Dendritic cell treated with granulocyte-macrophage colony-stimulating factor and Interleukin-4, amounts not matched to agents 40 ng/mL and 50 ng/mL, for 4 days (primary cell): ENCODE data around the gene TXNDC2.
"Not testable (repeated sequence)": the region's sequence is repeated elsewhere in the genome, so short reads cannot be mapped to it uniquely, and the experiment has no call there.

Experiments used
- H3K27ac Mint-ChIP-seq: one replicate; pipeline ENCODE4 v1.8.0; 2022; ENCODE audit warnings: mild to moderate bottlenecking, mixed read lengths
- H3K27me3 Mint-ChIP-seq: one replicate; pipeline ENCODE4 v1.8.0; 2022; ENCODE audit warnings: mild to moderate bottlenecking, mixed read lengths
- H3K36me3 Mint-ChIP-seq: one replicate; pipeline ENCODE4 v1.8.0; 2022; ENCODE audit warnings: low read depth, mixed read lengths
- H3K4me1 Mint-ChIP-seq: one replicate; pipeline ENCODE4 v1.8.0; 2022; ENCODE audit warnings: low read depth, mixed read lengths
- H3K4me3 Mint-ChIP-seq: one replicate; pipeline ENCODE4 v1.8.0; 2022; ENCODE audit warnings: mild to moderate bottlenecking, moderate library complexity, mixed read lengths
- H3K9me3 Mint-ChIP-seq: one replicate; pipeline ENCODE4 v1.8.0; 2022; ENCODE audit warnings: mixed read lengths
- intact Hi-C: fragments of 100-400 bp; cut with micrococcal nuclease; formaldehyde crosslinking; loops from one replicate; pipeline ENCODE4 v1.15.0; 2022

TXNDC2 gene

DNA sequence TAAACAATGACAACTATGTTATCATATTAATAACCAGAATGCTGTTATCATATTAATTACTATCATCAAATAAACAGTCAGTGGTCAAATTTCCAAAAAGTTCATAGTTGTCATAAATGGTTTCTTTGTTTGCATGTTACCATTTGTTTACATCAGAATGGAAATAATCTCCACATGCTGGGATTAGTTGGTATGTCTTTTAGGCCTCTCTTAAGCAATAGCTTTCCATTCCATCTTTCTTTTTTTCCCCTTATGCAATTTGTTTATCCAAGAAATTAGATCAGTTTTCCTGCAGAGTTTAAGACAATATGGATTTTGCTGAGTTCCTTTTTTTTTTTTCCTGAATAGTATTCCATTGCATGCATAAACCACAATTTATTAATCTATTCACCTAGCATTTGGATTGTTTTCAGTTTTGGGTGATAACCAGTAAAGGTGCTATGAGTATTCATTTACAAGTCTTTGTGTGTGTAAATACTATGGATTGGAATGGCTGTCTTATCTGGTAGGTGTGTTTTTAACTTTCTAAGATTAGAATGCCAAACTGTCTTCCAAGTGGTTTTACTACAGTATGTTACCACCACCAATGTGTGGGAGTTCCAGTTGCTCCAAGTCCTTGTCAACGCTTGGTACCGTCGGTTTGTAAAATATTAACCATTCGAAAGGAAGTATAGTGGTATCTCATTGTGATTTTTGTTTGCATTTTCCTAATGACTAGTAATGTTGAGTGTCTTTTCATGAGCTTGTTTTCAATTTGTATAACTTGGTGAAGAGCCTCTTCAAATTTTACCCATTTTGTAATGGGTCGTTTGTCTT is 33.3 kb upstream of the TXNDC2 start:
- H3K27ac Mint-ChIP-seq, result no peak overlapping the region
- no peaks in the 10 kb centered on the region for H3K27me3 Mint-ChIP-seq
- no peaks in the 10 kb centered on the region for H3K9me3 Mint-ChIP-seq
- intact Hi-C loops, result no loop called here
- H3K36me3 Mint-ChIP-seq, result peaks cover 84% of the 10 kb centered on the region
- no peak overlapping the region for H3K4me3 Mint-ChIP-seq
- H3K4me1 Mint-ChIP-seq, result peaks cover 71% of the 10 kb centered on the region

DNA sequence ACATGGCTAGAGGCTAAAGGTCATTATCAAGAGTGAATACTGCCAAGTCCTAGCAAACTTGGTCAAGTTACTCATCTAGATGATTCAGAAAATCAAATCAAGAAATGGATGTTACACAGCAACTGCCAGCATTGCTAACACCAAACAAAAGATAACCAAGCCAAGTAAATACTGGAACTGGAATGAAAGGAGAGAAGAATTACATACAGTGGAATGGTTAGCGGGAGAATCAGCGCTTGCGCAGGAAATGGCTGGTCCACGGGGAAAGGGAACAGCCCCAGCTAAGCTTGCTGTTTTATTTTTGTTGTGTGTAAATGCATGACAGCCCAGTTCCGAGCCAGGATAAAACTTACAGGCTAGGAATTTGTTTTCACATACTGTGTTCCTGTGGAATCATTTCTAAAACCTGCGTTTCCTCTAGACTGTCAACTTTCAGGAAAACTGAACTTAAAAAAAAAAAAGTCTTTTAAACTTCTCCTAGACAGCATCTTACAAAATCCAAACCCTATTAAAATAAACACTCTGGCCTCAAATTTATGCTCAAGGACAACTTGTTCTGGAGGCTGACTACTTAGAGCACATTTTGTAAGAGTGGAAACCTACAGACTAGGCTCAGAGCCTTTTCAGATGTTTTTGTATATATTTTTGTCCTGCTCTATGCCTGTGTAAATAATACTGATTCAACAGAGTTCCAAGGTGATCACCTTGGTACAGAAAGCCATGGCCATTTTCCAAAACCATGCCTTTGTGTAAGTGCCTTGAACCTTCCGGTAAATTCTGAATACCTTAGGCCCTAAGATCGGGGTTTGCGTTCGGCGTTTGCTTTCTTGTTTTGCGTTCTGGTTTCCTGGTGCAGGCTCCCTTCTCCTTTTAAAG is 30.7 kb upstream of the TXNDC2 start:
- Mint-ChIP-seq H3K36me3 (peaks cover 84% of the 10 kb centered on the region), H3K27me3 (no peaks in the 10 kb centered on the region), H3K4me1 (peaks cover 50% of the 10 kb centered on the region), H3K27ac (no peak overlapping the region), H3K4me3 (no peak overlapping the region), H3K9me3 (no peaks in the 10 kb centered on the region)
- intact Hi-C loops, result no loop called here

DNA sequence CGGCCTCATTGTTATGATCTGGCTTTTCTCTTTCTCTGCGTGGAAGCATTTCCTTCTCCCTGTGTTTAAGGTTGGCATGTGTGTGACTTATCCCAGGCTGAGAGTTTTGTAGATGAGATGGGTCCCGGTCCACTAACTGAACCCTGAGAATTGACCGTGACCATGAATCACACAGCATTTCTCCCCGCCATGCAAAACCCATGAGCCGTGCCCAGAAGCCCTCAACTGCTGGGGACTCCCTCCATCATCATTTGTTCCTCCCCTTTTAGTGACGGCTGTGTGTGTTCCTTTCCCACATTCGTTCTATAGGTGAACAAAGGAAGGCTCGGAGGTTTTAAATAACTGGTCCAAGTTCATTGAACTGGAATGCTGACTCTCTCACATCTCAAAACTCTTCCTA is 30.1 kb upstream of the TXNDC2 start:
- H3K27ac Mint-ChIP-seq, result no peak overlapping the region

GRCh38 chr18:9856092-9856491 is 29.7 kb upstream of the TXNDC2 start:
- H3K36me3 Mint-ChIP-seq, result peaks cover 84% of the 10 kb centered on the region
- intact Hi-C loops, result no loop called here
- no peaks in the 10 kb centered on the region for H3K9me3 Mint-ChIP-seq
- H3K4me3 Mint-ChIP-seq, result no peak overlapping the region
- no peaks in the 10 kb centered on the region for H3K27me3 Mint-ChIP-seq
- H3K27ac Mint-ChIP-seq, result no peak overlapping the region
- peaks cover 39% of the 10 kb centered on the region for H3K4me1 Mint-ChIP-seq

More for the DNA sequence above, 30.1 kb upstream of the TXNDC2 start:
- H3K27me3 Mint-ChIP-seq, result no peaks in the 10 kb centered on the region
- H3K4me3 Mint-ChIP-seq, result no peak overlapping the region
- peaks cover 43% of the 10 kb centered on the region for H3K4me1 Mint-ChIP-seq
- no peaks in the 10 kb centered on the region for H3K9me3 Mint-ChIP-seq
- intact Hi-C loops, result no loop called here
- peaks cover 84% of the 10 kb centered on the region for H3K36me3 Mint-ChIP-seq

DNA sequence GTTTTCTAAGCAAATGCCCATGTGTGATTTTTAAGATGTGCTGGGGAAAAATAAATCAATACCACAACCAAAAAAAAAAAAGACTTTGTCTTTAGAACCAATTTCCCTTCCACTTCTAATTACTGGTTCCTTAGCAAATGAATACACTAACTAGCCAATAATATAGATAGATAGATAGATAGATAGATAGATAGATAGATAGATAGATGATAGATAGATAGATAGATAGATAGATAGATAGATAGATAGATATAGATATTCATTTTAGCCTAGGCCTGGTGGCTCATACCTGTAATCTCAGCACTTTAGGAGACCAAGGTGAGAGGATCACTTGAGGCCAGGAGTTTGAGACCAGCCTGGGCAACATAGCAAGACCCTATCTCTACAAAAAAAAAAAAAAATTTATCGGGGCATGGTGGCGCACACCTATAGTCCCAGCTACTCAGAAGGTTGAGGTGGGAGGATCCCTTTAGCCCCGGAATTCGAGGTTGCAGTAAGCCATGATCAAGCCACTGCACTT is 28.2 kb upstream of the TXNDC2 start:
- H3K4me3 Mint-ChIP-seq, intact Hi-C loops, H3K27ac Mint-ChIP-seq, H3K9me3 Mint-ChIP-seq, H3K27me3 Mint-ChIP-seq: not testable (repeated sequence)
- Mint-ChIP-seq H3K36me3 (peaks cover 93% of the 10 kb centered on the region), H3K4me1 (peaks cover 34% of the 10 kb centered on the region)

DNA sequence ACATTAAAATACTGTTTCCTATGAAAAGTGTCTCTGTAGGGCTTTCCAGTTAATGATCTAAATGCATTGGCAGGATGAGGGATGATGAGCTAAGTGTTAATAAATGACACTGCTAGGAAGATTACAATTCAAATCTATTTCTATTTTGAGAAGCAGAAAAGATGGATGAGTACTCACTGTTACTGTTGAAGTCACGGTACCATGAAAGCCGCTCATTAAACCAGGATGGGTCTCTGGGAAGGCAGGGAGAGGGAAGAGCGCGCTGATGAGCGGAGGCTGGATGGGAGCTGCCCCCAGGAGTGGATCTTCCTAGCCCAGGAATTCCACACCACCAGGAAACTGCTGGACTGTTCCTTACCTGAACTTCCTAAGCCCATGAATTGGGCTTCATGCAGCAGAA is 27.1 kb upstream of the TXNDC2 start:
- H3K4me1 Mint-ChIP-seq, result peaks cover 34% of the 10 kb centered on the region
- no peaks in the 10 kb centered on the region for H3K27me3 Mint-ChIP-seq
- peaks cover 94% of the 10 kb centered on the region for H3K36me3 Mint-ChIP-seq
- intact Hi-C loops, result no loop called here
- H3K27ac Mint-ChIP-seq, result no peak overlapping the region
- no peaks in the 10 kb centered on the region for H3K9me3 Mint-ChIP-seq
- no peak overlapping the region for H3K4me3 Mint-ChIP-seq

- Mint-ChIP-seq H3K27me3 (no peaks in the 10 kb centered on the region), H3K4me3 (no peak overlapping the region), H3K27ac (no peak overlapping the region), H3K4me1 (peaks cover 30% of the 10 kb centered on the region), H3K9me3 (no peaks in the 10 kb centered on the region), H3K36me3 (peaks cover 96% of the 10 kb centered on the region)
- intact Hi-C loops, result no loop called here
Measured at GRCh38 chr18:9859232-9859631, 26.5 kb upstream of the TXNDC2 start.

DNA sequence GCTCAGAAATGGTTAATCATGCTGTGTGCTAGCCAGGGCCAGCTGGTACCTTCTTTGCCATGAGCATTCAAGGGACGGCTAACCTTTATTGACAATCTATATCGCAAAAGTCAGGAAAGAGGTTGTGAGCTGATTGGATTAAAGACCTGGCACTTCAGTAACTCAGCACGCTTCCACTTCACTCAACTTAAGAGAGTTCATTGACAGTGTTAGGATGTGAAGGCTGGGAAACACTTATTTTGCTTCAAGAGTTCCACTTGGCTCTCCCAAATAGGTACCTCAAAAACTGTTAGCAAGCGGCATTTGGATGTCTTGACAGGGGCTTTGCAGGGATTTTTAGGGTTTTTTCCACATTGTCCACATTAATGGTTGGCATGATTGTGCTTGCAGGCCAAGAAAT is 25.1 kb upstream of the TXNDC2 start:
- intact Hi-C loops, result no loop called here
- peaks cover 9% of the 10 kb centered on the region for H3K9me3 Mint-ChIP-seq
- H3K4me3 Mint-ChIP-seq, result no peak overlapping the region

DNA sequence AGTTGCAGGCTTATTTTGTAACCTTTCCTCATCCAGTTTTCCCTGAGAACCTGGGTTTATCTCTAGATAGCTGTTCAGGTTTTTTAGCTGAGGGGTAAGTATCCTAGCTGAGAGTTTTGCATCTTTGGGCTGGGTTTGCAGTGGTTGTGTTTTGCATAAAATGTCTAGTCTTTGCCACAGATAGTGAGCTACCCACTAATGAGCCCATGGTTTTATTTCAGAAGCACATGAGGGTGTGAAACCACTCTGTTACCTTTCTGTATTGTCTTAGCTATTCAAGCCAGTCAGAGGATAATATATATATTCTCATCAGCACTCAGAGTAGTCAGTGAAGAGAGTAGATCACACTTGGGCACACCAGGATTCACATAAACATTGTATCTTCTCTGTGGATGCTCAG is 24.6 kb upstream of the TXNDC2 start:
- peaks cover 20% of the 10 kb centered on the region for H3K4me1 Mint-ChIP-seq
- no peak overlapping the region for H3K4me3 Mint-ChIP-seq
- H3K9me3 Mint-ChIP-seq, result peaks cover 14% of the 10 kb centered on the region
- intact Hi-C loops, result no loop called here
- peaks cover 95% of the 10 kb centered on the region for H3K36me3 Mint-ChIP-seq
- no peaks in the 10 kb centered on the region for H3K27me3 Mint-ChIP-seq
- H3K27ac Mint-ChIP-seq, result no peak overlapping the region

More for the DNA sequence above, 25.1 kb upstream of the TXNDC2 start:
- H3K36me3 Mint-ChIP-seq, result peaks cover 96% of the 10 kb centered on the region
- no peak overlapping the region for H3K27ac Mint-ChIP-seq
- no peaks in the 10 kb centered on the region for H3K27me3 Mint-ChIP-seq
- peaks cover 20% of the 10 kb centered on the region for H3K4me1 Mint-ChIP-seq

DNA sequence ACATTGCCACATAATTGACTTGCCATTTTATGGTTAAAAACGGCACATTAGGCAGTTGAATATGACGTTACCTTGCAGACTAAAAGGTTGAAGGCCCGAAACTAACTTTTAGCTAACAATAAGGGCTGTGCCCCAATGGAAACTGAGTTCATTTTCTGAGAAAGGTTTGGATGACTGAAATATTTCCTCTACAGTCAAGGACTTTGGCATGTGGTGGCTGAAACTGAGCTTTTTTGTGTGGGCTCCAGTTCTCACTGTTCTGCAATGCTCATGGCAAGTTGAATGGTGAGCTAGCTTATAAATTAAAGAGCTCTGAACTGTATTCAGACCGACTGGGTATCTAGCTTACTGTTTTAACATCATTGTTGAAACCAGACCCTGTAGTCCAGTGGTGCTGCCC is 23.8 kb upstream of the TXNDC2 start:
- Mint-ChIP-seq H3K27ac (no peak overlapping the region), H3K4me3 (no peak overlapping the region), H3K9me3 (peaks cover 16% of the 10 kb centered on the region), H3K36me3 (peaks cover 91% of the 10 kb centered on the region), H3K4me1 (peaks cover 26% of the 10 kb centered on the region), H3K27me3 (no peaks in the 10 kb centered on the region)
- intact Hi-C loops, result no loop called here

DNA sequence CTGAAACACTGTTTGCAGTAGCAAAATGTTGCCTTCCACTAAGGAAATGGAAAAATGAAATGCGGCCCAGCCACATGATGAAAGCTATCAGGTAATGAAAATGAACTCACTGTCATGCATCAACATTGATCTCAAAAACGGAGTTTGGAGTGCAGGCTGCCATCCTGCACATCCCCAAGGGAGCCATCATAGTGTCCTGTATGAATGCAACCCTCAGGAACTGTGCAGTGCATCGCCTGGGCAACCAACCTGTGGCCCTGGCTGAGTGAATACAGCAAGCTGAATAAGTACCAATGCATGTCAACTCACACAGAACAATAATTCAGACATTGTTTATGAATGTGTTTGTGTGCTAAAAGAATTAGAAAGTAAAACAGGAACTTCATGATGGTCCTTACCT is 23.1 kb upstream of the TXNDC2 start:
- Mint-ChIP-seq H3K9me3 (peaks cover 16% of the 10 kb centered on the region), H3K27me3 (no peaks in the 10 kb centered on the region), H3K4me1 (peaks cover 30% of the 10 kb centered on the region), H3K27ac (no peak overlapping the region), H3K4me3 (no peak overlapping the region), H3K36me3 (peaks cover 84% of the 10 kb centered on the region)
- intact Hi-C loops, result no loop called here

DNA sequence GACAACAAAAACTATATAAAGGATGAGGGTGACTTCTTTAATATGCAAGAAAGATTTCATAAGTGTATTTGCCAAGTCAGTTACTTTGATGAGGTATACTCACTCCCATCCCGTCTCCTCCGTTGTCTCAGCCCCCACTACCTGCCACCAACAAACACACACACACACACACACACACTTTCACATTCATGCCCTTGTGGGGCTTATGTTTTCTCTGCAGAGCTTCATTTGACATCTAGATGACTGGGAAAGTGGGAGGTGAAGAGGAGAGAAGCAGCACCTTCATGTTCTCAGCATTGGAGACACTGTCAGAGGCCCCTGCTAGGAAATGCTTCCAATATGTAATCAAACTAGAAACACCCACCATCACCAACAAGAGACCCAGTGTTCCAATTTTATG is 22.5 kb upstream of the TXNDC2 start:
- no peak overlapping the region for H3K4me3 Mint-ChIP-seq
- H3K4me1 Mint-ChIP-seq, result peaks cover 34% of the 10 kb centered on the region
- H3K27me3 Mint-ChIP-seq, result no peaks in the 10 kb centered on the region
- H3K36me3 Mint-ChIP-seq, result peaks cover 78% of the 10 kb centered on the region
- H3K27ac Mint-ChIP-seq, result no peak overlapping the region
- peaks cover 16% of the 10 kb centered on the region for H3K9me3 Mint-ChIP-seq
- intact Hi-C loops, result no loop called here

DNA sequence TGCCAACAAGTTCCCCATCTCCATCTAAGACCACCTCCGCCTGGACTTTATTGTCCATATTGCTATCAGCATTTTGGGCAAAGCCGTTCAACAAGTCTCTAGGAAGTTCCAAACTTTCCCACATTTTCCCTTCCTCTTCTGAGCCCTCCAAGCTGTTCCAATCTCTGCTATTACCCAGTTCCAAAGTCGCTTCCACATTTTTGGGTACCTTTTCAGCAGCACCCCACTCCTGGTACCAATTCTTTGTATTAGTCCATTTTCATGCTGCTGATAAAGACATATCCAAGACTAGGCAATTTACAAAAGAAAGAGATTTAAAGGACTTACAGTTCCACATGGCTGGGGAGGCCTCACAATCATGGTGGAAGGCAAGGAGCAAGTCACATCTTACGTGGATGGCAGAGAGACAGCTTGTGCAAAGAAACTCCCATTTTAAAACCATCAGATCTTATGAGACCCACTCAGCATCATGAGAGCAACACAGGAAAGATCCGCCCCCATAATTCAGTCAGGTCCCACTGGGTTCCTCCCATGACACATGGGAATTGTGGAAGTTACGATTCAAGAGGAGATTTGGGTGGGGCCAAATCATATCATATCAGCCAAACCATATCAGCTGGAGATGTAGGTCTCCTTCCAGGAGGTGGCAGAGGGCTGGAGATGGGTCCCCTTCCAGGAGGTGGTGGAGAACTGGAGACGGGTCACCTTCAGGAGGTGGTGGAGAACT is 19.8 kb upstream of the TXNDC2 start:
- Mint-ChIP-seq H3K27ac (peak overlapping the region; percentile 70), H3K27me3 (no peaks in the 10 kb centered on the region), H3K4me1 (peaks cover 55% of the 10 kb centered on the region), H3K4me3 (no peak overlapping the region), H3K9me3 (peaks cover 16% of the 10 kb centered on the region), H3K36me3 (peaks cover 51% of the 10 kb centered on the region)
- intact Hi-C loops, result loop anchor here (5.0 kb wide), 1 partner anchor 41 kb away; no protein-coding TSS in a partner anchor
